RWPE1 (cell line): ENCODE results near the gene TXNRD1.
"Not testable (repeated sequence)": the region's sequence is repeated elsewhere in the genome, so short reads cannot be mapped to it uniquely, and the experiment has no call there.

Experiments
- CTCF ChIA-PET: fragments of 350-600 bp; sonication (Branson Sonifier 250); formaldehyde crosslinking; extraction: SDS; loops from one replicate; lab custom pipeline; 2021; lab: Yijun Ruan, JAX
- POLR2A ChIA-PET: fragments of 400-600 bp; formaldehyde crosslinking; extraction: SDS; loops from one replicate; lab custom pipeline; 2020; ENCODE audit warnings: antibody characterized with exemption; ENCODE audit not compliant: low non-redundant PET; lab: Yijun Ruan, JAX
- DNase-seq: peaks from one replicate; pipeline ENCODE4 v3.0.0; 2012; ENCODE audit warnings: low spot score
- H3K27ac ChIP-seq: fragments of 450-650 bp; 2 replicates; pipeline ENCODE4 v1.5.1; 2017
- TF ChIP-seq, protein P1 (sequence below): fragments of 450-650 bp; conservative IDR thresholded peaks from 2 replicates; pipeline ENCODE4 v1.5.1; 2017; ENCODE audit warnings: low read depth, mild to moderate bottlenecking

The TXNRD1 gene

GRCh38 chr12:104319918-104320626, 104.5 kb downstream of the TXNRD1 start:
- no peak for DNase-seq
- TF ChIP-seq, protein P1, sequence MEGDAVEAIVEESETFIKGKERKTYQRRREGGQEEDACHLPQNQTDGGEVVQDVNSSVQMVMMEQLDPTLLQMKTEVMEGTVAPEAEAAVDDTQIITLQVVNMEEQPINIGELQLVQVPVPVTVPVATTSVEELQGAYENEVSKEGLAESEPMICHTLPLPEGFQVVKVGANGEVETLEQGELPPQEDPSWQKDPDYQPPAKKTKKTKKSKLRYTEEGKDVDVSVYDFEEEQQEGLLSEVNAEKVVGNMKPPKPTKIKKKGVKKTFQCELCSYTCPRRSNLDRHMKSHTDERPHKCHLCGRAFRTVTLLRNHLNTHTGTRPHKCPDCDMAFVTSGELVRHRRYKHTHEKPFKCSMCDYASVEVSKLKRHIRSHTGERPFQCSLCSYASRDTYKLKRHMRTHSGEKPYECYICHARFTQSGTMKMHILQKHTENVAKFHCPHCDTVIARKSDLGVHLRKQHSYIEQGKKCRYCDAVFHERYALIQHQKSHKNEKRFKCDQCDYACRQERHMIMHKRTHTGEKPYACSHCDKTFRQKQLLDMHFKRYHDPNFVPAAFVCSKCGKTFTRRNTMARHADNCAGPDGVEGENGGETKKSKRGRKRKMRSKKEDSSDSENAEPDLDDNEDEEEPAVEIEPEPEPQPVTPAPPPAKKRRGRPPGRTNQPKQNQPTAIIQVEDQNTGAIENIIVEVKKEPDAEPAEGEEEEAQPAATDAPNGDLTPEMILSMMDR, result no peak
- ChIA-PET POLR2A (no interaction called here), CTCF (interaction anchor here (0.6 to 0.7 kb wide), 2 partner anchors 8 to 756 kb away, joined by 4 to 5 read pairs; no protein-coding TSS in a partner anchor)
- no peak overlapping the region for H3K27ac ChIP-seq

- no peak for DNase-seq
- TF ChIP-seq, protein P1, result no peak
- POLR2A ChIA-PET, result no interaction called here
- CTCF ChIA-PET, result interaction anchor here (0.6 to 0.7 kb wide), 2 partner anchors 8 to 756 kb away, joined by 4 to 5 read pairs; no protein-coding TSS in a partner anchor
- no peak overlapping the region for H3K27ac ChIP-seq
Observed at GRCh38 chr12:104320627-104321024, 105.0 kb downstream of the TXNRD1 start.

DNA sequence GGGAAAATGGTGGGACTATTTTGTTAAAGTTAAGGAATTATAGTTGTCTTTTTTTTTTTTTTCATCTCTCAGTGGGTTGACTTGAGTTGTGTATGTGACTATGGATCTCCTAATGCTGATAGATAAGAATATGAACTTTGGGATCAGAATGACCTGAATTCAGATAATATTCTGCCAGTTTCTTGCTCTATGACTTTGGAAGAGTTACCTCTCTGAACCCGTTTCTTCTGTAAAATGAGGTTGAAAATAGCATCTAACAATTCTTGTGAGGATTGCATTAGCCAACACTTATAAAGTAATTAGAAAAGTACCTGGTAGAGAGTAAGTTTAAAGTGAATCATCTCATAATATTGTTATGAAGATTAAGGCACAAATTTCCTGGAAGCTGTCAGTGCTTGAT, 106.4 kb downstream of the TXNRD1 start:
- POLR2A ChIA-PET, result no interaction called here
- DNase-seq, result no peak
- TF ChIP-seq, protein P1, result no peak
- no peak overlapping the region for H3K27ac ChIP-seq
- CTCF ChIA-PET, result interaction anchor here (0.6 kb wide), 1 partner anchor 11 kb away, joined by 5 read pairs; no protein-coding TSS in a partner anchor

GRCh38 chr12:104322533-104322932, 107.0 kb downstream of the TXNRD1 start:
- CTCF ChIA-PET, H3K27ac ChIP-seq, POLR2A ChIA-PET, DNase-seq: not testable (repeated sequence)

GRCh38 chr12:104323899-104324298, 108.3 kb downstream of the TXNRD1 start:
- DNase-seq, result no peak
- H3K27ac ChIP-seq, result no peak overlapping the region
- POLR2A ChIA-PET, result no interaction called here
- TF ChIP-seq, protein P1, result no peak
- CTCF ChIA-PET, result no interaction called here

- CTCF ChIA-PET, result interaction anchor here (0.6 kb wide), 1 partner anchor 109 kb away, joined by 4 read pairs; no protein-coding TSS in a partner anchor
- H3K27ac ChIP-seq, POLR2A ChIA-PET, DNase-seq: not testable (repeated sequence)
Observed at GRCh38 chr12:104328278-104328677, 112.7 kb downstream of the TXNRD1 start.

GRCh38 chr12:104328790-104329189, 113.2 kb downstream of the TXNRD1 start:
- TF ChIP-seq, protein P1, result no peak
- ChIA-PET CTCF (interaction anchor here (0.6 to 0.7 kb wide), 2 partner anchors 109 to 520 kb away, joined by 3 to 4 read pairs; no protein-coding TSS in a partner anchor), POLR2A (no interaction called here)
- no peak overlapping the region for H3K27ac ChIP-seq
- DNase-seq, result no peak
